ENCODE results near the gene TRAF7. TPM values are rescaled to one million over a fixed set of nuclear protein-coding genes. Genes with fewer than 3 reads are reported as not detected.
A peak's percentile ranks its signal among the peaks of the same experiment; 100 is the strongest.

TRAF7 gene
- total and polyA plus RNA-seq, 2 donors (not counting 1 experiment from before 2014, with no cell fraction given) = 46.1 to 50.9 TPM

DNA sequence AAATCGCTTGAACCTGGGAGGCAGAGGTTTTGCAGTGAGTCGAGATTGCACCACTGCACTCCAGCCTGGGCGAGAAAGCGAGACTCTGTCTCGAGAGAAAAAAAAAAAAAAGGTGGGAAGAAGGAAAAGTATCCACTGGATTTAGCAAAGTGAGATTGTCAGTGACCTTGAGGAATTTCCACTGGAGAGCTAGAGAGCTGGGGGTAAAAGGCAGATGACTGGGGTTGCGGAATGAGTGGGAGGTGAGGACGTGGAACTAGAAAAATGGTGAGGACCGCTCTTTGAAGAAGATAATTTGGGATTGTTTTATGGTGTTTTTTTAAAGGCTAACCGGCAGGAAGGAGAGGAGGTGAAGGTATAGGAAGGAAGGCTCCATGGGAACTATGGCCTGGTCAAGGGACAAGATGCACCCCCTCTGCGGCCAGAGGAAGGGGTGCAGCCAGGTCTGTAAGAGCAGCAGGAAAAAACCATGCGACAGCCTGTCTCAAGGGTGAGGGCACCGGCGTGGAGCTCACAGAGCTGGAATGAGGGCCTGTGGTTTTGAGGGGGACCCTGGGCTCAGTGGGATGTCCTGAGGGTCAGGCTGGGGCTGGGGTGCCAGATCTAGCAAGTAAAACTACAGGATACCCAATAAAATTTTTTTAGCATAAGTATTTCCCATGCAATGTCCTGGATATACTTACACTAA is 49.0 kb downstream of the TRAF7 start:
- ATAC-seq (ENCODE audit: low read depth) (no peak), DNase-seq (no peak)
- intact Hi-C loops (cut with micrococcal nuclease) = loop anchor here (1.0 to 2.0 kb wide), 6 partner anchors 11 to 309 kb away; partner anchors contain the start of genes ATP6V0C, E4F1, ECI1 and RNPS1
- 98% methylated on average over 10 of the region's 13 CpGs for WGBS (ENCODE audit: insufficient coverage)
- H3K27ac ChIP-seq (ENCODE audit: low read length in 2 of 2) = peak overlapping the region; percentile 86 to 89
- peak overlapping the region; percentile 95 for H2AFZ ChIP-seq (ENCODE audit: insufficient read depth, low read depth, low read length, poor library complexity, severe bottlenecking)
- peak overlapping the region; percentile 88 for H3K9ac ChIP-seq (ENCODE audit: low read length)
- peak overlapping the region; percentile 97 for H3K4me2 ChIP-seq (replicated peaks; ENCODE audit: low read depth, low read length, poor library complexity, severe bottlenecking)
- Mint-ChIP-seq H3K4me1 (peaks cover 21% of the 10 kb centered on the region), H3K27me3 (peaks cover 5% of the 10 kb centered on the region), H3K4me3 (peak overlapping the region; percentile 87), H3K27ac (peak overlapping the region; percentile 76), H3K9me3 (ENCODE audit: insufficient read depth) (no peaks in the 10 kb centered on the region)
- no peaks in the 10 kb centered on the region for H4K20me1 ChIP-seq (ENCODE audit: control insufficient read depth, insufficient read depth, low read length, poor library complexity, severe bottlenecking)
- peaks cover 0 to 27% of the 10 kb centered on the region in 2 experiments for H3K36me3 ChIP-seq (replicated peaks in 1 of 2; ENCODE audit: control extremely low read depth in 1 of 2, control insufficient read depth in 1 of 2, extremely low read depth in 1 of 2, insufficient read depth in 2 of 2, low read length in 1 of 2)
- peaks cover 22% of the 10 kb centered on the region for H3K79me2 ChIP-seq (ENCODE audit: control insufficient read depth, insufficient read depth, low read length)
- TF ChIP-seq EZH2 (IDR thresholded peaks at IDR 0.05; ENCODE audit: borderline replicate concordance, insufficient read depth, low read depth, low read length, poor library complexity, severe bottlenecking) (no peak), CTCF (IDR thresholded peaks at IDR 0.05) (no peak)
- no peaks in the 10 kb centered on the region for H3K27me3 ChIP-seq (replicated peaks in 1 of 4; ENCODE audit: control extremely low read depth in 1 of 4, control insufficient read depth in 3 of 4, insufficient read depth in 4 of 4, low read length in 3 of 4)
- peaks cover 12 to 22% of the 10 kb centered on the region in 2 donors for H3K4me1 ChIP-seq (ENCODE audit: control insufficient read depth in 2 of 2, insufficient read depth in 2 of 2, low read length in 2 of 2)
- H3K4me3 ChIP-seq (ENCODE audit: control extremely low read depth in 1 of 5, extremely low read depth in 1 of 5, insufficient read depth in 1 of 5, low read depth in 2 of 5, low read length in 4 of 5) = peak overlapping the region; percentile 13 to 94 (median 76)
- POLR2A ChIA-PET = interaction anchor here (0.8 to 1.7 kb wide), 4 partner anchors 10 to 328 kb away, joined by 3 to 8 read pairs (median 4); partner anchors contain the start of genes ECI1 and RNPS1
- CTCF ChIA-PET = interaction anchor here (1.0 to 3.4 kb wide), 4 partner anchors 10 to 50 kb away, joined by 3 to 20 read pairs (median 5); partner anchors contain the start of genes ECI1 and TRAF7
- no peaks in the 10 kb centered on the region for H3K9me3 ChIP-seq (ENCODE audit: control extremely low read depth in 1 of 3, control insufficient read depth in 2 of 3, insufficient read depth in 1 of 3, low read length in 2 of 3)
